Retinal pigment epithelial cell (primary cell): ENCODE data around the gene PITPNB.

ENCODE experiments used
- DNase-seq: peaks from one replicate; pipeline ENCODE4 v3.0.0-alpha.2; 2010; ENCODE audit warnings: low read depth
- H3K4me3 ChIP-seq: 2 replicates; pipeline ENCODE4 v1.5.1; 2011; ENCODE audit warnings: mild to moderate bottlenecking, low read length, control low read depth, moderate library complexity
- TF ChIP-seq, protein P1 (sequence below): conservative IDR thresholded peaks from 2 replicates; pipeline ENCODE4 v1.5.1; 2011; ENCODE audit warnings: low read depth, low read length, control low read depth, inconsistent platforms

Gene PITPNB

DNA sequence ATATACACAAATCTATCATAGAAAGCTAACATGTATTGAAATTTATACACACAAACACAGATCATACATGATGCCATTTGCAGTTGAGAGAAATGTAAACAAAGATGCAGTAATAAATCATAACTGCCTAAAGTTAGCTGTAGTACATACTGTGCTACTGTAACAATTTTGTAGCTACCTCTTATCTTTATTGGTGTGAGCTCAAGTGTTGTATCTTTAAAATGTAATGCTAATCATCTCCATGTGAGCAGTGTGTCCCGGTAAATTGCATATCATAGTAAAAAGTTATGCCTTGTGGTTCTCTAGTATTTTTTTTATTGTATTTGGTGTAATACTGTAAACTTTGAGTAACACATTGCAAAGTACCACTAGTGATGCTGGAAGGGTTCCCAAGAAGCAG lies 16.8 kb upstream of the PITPNB start:
- no peak overlapping the region for H3K4me3 ChIP-seq
- no peak for DNase-seq
- TF ChIP-seq, protein P1, sequence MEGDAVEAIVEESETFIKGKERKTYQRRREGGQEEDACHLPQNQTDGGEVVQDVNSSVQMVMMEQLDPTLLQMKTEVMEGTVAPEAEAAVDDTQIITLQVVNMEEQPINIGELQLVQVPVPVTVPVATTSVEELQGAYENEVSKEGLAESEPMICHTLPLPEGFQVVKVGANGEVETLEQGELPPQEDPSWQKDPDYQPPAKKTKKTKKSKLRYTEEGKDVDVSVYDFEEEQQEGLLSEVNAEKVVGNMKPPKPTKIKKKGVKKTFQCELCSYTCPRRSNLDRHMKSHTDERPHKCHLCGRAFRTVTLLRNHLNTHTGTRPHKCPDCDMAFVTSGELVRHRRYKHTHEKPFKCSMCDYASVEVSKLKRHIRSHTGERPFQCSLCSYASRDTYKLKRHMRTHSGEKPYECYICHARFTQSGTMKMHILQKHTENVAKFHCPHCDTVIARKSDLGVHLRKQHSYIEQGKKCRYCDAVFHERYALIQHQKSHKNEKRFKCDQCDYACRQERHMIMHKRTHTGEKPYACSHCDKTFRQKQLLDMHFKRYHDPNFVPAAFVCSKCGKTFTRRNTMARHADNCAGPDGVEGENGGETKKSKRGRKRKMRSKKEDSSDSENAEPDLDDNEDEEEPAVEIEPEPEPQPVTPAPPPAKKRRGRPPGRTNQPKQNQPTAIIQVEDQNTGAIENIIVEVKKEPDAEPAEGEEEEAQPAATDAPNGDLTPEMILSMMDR, result no peak

DNA sequence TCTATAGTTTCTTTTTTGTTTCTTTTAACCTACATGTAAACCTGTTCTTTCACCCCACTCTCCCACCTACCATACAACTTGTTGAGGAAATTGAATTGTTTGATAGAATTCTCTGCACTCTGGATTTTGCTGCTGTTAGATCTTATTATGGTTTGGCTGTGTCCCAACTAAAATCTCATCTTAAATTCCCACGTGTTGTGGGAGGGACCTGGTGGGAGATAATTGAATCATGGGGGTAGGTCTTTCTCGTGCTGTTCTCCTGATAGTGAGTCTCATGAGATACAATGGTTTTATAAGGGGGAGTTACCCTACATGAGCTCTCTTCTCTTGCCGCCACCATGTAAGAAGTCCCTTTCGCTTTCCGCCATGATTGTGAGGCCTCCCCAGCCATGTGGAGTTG lies 15.0 kb upstream of the PITPNB start:
- TF ChIP-seq, protein P1, result no peak

DNA sequence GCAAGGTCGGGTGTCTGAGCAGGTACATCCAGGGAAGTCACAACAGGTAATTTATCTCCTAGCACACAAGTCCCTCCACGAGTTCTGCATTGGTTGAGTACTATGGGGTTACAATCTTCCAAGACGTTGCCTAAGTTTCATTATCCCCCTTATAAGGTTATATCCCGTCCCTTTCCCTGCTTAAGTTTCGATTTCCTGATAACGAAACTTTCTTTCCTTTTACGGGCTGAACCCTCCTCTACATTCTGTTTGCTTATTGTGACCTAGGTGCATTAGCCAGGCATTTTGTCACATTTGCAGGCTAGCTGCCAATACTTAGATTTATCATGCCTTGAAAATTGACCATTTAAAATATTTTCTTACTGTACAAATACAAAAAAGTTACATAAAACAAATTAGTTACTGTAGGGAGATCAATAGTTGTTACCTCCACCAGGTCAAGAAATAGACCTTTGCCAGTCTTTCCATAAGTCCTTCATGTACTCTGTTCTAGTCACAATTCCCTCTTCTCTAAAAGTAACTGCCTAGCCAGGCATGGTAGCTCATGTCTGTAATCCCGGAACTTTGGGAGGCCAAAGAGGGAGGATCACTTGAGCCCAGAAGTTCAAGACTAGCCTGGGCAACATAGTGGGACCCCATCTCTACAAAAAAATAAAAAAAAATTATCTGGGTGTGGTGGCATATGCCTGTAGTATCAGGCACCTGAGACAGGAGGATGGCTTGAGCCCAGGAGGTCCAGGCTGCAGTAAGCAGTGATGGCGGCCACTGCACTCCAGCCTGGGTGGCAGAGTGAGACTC lies 14.3 kb upstream of the PITPNB start:
- no peak for DNase-seq
- TF ChIP-seq, protein P1, result no peak
- H3K4me3 ChIP-seq, result no peak overlapping the region

More for the DNA sequence above, 15.0 kb upstream of the PITPNB start:
- DNase-seq, result no peak
- H3K4me3 ChIP-seq, result no peak overlapping the region

DNA sequence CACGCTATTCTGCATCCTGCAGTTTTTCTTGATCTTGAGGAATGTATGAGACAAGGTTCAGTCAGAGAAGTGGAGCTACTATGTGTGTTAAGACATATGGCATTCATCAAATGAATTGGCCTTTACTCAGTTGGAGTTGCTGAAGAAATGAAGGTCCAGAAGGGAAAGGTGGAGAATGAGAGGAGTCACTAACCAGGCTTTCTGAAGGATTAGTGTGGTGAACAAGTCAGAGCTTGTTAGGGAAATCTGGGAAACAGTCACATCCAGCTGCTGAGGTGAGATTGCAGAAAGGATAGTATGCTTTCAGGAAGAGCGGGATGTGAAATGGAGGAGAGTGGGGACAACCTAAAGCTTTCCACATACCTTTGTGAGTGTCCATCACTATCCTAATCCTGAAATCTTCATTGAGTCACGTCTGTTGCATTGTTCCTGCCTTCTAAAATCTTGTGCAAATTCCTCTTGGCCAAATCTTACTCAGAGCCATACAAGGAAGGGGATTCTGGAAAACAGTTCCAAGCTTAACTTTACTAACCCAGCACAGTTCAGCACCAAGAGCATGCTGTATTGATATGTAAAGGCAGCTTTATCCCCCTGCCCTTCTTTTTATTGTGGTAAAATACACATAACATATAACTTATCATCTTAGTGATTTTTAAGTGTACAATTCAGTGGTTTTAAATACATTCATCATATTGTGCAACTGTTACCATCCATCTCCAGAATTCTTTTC lies 11.4 kb upstream of the PITPNB start:
- DNase-seq, result no peak
- TF ChIP-seq, protein P1, result no peak
- no peak overlapping the region for H3K4me3 ChIP-seq

DNA sequence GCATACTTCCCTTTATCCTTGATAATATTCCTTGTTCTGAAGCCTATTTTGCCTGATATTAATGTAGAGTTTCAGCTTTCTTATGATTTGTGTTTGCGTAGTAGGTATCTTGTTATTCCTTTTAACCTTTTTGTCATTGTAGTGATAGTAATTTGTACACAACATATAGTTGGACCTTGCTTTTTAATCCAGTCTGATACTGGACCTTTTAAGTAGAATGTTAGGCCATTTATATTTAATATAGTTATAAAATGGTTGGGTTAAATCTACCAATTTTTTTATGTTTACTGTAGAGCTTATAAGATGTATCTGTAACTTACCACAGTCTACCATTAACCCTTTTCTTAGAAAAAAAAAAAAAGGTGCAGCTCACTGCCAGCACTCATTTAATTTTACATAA lies 8.6 kb upstream of the PITPNB start:
- no peak overlapping the region for H3K4me3 ChIP-seq
- TF ChIP-seq, protein P1, result no peak

DNA sequence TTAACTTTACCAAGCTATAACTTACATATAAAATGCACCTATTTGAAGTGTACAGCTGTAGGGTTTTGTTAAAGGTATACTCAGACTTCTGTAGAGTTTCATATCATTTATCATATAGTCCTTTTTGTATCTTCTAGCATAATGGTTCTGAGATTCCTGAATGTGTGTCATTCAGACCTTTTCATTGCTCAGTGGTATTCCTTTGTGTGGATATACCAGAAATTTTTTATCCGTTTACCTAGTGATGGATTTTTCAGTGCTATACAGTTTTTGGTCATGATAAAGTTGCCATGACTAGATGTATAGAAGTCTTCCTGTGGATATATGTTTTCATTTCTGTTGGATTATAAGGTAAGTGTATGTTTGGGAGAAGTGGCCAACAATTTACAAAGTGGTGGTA lies 6.3 kb upstream of the PITPNB start:
- TF ChIP-seq, protein P1, result no peak
- H3K4me3 ChIP-seq, result no peak overlapping the region
- no peak for DNase-seq

More for the DNA sequence above, 8.6 kb upstream of the PITPNB start:
- no peak for DNase-seq
